Tibial artery (tissue), 4 donors: ENCODE results near the gene SECISBP2.

ENCODE experiments used
- DNase-seq, 2 donors: peaks; one replicate each; pipeline ENCODE4 v3.0.0-alpha.2; 2019
- H3K27ac ChIP-seq, 2 donors: fragments of 200-600 bp; sonication (generic) in 1 of 2; 1 replicate in 1 of 2; 2 replicates in 1 of 2; pipeline ENCODE4 v1.5.1; 2018 to 2019; ENCODE audit warnings: mild to moderate bottlenecking in 1 of 2
- H3K27me3 ChIP-seq, 2 donors: fragments of 200-600 bp; sonication (generic) in 1 of 2; one replicate each; pipeline versions ENCODE4 v1.5.1 to v1.6.0; 2016 to 2019
- H3K36me3 ChIP-seq, 3 donors: fragments of 200-600 bp; sonication (generic) in 2 of 3; one replicate each; pipeline ENCODE4 v1.5.1; 2016 to 2019; ENCODE audit warnings: mild to moderate bottlenecking in 2 of 3
- H3K4me1 ChIP-seq, 4 donors: fragments of 200-600 bp; sonication (generic) in 2 of 4; 1 replicate in 3 of 4; 2 replicates in 1 of 4; pipeline ENCODE4 v1.5.1; 2016 to 2019
- H3K4me3 ChIP-seq, 2 donors: fragments of 200-600 bp; sonication (generic) in 1 of 2; 1 replicate in 1 of 2; 2 replicates in 1 of 2; pipeline ENCODE4 v1.5.1; 2018 to 2019; ENCODE audit warnings: mild to moderate bottlenecking in 2 of 2
- H3K9me3 ChIP-seq, 3 donors: fragments of 200-600 bp; sonication (generic) in 1 of 3; one replicate each; pipeline ENCODE4 v1.5.1; 2016 to 2019
- intact Hi-C: fragments of 100-400 bp; cut with DNase I; formaldehyde crosslinking; loops from one replicate; pipeline ENCODE4 v1.15.0; 2023; ENCODE audit warnings: low total_unique reads
- TF ChIP-seq, protein P1 (sequence below), 2 experiments: fragments of 200-600 bp in 1 of 2; fragments of 450-650 bp in 1 of 2; IDR thresholded peaks; one replicate each; pipeline ENCODE4 v1.5.1; 2017 to 2019; ENCODE audit warnings: antibody characterized with exemption in 2 of 2, mild to moderate bottlenecking in 1 of 2, moderate library complexity in 1 of 2

The SECISBP2 gene

DNA sequence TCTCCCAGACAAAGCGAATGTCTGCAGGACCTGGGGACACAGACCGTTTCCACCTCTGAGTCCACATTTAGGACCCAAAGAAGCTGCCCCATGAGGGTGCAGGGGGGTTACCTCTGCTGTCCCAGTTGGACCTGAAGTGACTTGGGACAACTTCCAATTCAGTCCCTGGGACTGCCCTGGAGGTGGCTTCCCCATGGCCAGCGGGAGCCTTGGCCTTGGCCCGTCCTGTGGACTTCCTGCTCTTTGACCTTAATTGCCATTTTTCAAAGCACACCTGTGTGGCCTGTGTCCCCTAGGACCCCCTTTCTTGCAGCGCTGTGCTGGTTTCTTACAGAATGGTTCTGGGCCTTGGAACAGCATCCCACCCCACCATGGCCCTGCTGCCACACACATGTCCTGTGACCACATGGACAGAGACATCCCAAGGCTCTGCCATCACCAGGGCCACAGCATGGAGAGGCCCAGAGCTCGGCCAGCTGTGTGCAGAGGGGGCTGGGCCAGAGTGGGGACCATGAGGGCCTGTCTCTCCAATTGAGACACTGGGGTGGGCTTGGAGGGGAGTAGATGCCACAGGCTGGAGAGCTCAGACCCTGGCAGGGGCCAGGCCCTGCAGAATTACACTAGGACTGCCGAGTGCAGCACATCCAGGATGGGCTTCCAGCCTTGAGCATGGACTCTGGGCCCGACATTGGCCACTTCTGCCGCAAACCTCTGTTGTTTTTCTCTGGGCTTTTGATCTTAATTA is 45.8 kb downstream of the SECISBP2 start:
- Histone ChIP-seq H3K4me1 (no peaks in the 10 kb centered on the region), H3K4me3 (no peak overlapping the region), H3K27ac (no peak overlapping the region), H3K9me3 (no peaks in the 10 kb centered on the region), H3K27me3 (no peaks in the 10 kb centered on the region), H3K36me3 (peaks cover 26 to 38% (median 33%) of the 10 kb centered on the region in 3 donors)
- peak; percentile 17 to 60 for DNase-seq
- TF ChIP-seq, protein P1, sequence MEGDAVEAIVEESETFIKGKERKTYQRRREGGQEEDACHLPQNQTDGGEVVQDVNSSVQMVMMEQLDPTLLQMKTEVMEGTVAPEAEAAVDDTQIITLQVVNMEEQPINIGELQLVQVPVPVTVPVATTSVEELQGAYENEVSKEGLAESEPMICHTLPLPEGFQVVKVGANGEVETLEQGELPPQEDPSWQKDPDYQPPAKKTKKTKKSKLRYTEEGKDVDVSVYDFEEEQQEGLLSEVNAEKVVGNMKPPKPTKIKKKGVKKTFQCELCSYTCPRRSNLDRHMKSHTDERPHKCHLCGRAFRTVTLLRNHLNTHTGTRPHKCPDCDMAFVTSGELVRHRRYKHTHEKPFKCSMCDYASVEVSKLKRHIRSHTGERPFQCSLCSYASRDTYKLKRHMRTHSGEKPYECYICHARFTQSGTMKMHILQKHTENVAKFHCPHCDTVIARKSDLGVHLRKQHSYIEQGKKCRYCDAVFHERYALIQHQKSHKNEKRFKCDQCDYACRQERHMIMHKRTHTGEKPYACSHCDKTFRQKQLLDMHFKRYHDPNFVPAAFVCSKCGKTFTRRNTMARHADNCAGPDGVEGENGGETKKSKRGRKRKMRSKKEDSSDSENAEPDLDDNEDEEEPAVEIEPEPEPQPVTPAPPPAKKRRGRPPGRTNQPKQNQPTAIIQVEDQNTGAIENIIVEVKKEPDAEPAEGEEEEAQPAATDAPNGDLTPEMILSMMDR (IDR thresholded peaks at IDR 0.05), result no peak
- intact Hi-C loops, result no loop called here

DNA sequence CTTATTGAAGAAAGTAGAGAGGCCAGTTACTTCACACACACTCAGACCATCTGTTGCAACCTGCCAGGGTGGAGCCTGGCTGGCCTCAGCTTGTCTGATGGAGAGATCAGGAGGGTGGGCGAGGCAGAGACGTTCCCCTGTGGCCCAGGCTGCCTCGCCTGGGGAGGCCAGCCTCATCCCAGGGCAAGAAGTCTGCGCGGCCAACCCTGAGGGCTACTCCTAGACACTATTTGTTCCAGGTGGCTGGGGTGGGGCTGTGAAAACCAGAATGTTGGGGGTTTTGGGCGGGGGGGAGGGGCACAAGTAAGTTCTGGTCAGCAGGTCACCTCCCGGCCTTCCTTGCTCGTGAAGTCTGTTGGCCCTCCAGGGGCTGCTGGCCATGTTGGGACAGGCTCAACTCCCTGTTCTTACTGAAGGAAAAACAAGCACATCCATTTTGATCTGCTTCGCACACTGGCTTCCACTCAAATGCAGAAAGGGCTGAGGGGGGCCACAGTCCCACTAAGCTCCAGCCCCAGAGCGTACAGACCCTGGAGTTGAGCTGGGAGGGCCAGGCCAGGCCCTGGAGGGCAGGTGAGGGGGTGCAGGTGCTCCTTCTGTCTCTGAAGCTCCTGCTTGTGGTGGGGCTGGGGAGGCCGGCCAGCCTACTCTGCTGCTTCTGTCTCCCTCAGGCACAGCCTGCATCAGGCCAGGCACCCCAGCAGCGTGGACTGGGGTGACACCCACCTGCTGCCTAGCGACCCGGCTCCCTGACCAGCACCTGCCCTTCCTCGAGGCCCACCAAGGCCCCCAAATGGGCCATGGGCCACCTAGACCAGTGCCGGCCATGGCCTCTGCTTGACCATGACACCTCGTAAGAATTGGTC is 46.6 kb downstream of the SECISBP2 start:
- Histone ChIP-seq H3K27ac (no peak overlapping the region), H3K9me3 (no peaks in the 10 kb centered on the region), H3K4me3 (no peak overlapping the region), H3K36me3 (peaks cover 18 to 32% (median 24%) of the 10 kb centered on the region in 3 donors), H3K4me1 (no peaks in the 10 kb centered on the region), H3K27me3 (no peaks in the 10 kb centered on the region)
- intact Hi-C loops, result no loop called here
- DNase-seq, result peak; percentile 15 to 53
- TF ChIP-seq, protein P1 (IDR thresholded peaks at IDR 0.05), result no peak

- no peak overlapping the region for H3K27ac ChIP-seq
- TF ChIP-seq, protein P1 (IDR thresholded peaks at IDR 0.05), result no peak
- H3K9me3 ChIP-seq, result no peaks in the 10 kb centered on the region
- DNase-seq, result peak in 1 of 2 donors; percentile 11
- H3K4me3 ChIP-seq, result no peak overlapping the region
- H3K4me1 ChIP-seq, result no peaks in the 10 kb centered on the region
- H3K27me3 ChIP-seq, result no peaks in the 10 kb centered on the region
- H3K36me3 ChIP-seq, result peaks cover 12 to 25% (median 18%) of the 10 kb centered on the region in 3 donors
- intact Hi-C loops, result no loop called here
Observed at GRCh38 chr9:89365532-89365912, 47.2 kb downstream of the SECISBP2 start.

DNA sequence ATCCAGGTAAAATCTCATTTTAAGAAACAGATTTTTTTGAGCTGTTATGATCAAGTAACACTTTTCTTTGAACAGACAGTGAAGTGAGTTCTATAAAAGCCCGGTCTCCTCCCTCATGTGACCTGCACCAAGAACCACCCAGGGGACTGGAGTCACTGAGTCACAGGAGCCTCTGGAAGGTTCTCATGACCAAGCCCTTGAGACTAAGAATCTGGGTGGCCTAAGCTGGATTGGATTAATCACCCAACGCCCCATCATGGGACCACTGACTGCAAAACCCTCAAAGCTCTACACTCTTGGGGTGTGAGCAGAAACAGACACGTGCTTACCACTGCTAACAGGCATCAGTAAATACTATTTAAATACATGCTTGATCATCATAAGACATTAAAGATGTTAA is 48.4 kb downstream of the SECISBP2 start:
- no peak overlapping the region for H3K27ac ChIP-seq
- H3K36me3 ChIP-seq, result peaks cover 1 to 13% (median 6%) of the 10 kb centered on the region in 3 donors
- no peaks in the 10 kb centered on the region for H3K9me3 ChIP-seq
- H3K4me1 ChIP-seq, result no peaks in the 10 kb centered on the region
- intact Hi-C loops, result no loop called here
- no peaks in the 10 kb centered on the region for H3K27me3 ChIP-seq
- no peak overlapping the region for H3K4me3 ChIP-seq
- TF ChIP-seq, protein P1 (IDR thresholded peaks at IDR 0.05), result no peak
- peak in 1 of 2 donors; percentile 3 for DNase-seq

DNA sequence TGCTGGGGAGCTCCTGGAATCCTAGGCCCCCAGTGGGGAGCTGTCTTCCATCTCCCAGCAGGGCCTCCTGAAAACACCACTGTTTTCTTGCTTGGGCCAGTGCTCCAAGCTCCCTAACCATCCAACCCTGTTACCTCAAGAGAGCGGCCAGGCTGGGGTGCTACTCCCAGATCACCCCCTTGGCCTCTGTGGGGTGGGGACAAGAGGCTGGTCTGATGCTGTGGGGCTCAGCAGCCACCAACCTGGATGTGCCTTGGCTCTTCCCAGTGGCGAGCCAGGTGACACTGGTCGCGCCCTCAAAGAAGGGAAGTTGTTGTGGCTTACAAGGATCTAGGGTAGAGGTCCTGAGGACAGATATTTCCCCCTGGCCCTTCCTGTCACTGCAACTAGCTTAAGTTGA is 49.0 kb downstream of the SECISBP2 start:
- H3K27ac ChIP-seq, result no peak overlapping the region
- H3K4me1 ChIP-seq, result no peaks in the 10 kb centered on the region
- peaks cover 0 to 8% (median under 1%) of the 10 kb centered on the region in 3 donors for H3K36me3 ChIP-seq
- H3K4me3 ChIP-seq, result no peak overlapping the region
- H3K27me3 ChIP-seq, result no peaks in the 10 kb centered on the region
- H3K9me3 ChIP-seq, result no peaks in the 10 kb centered on the region
- TF ChIP-seq, protein P1 (IDR thresholded peaks at IDR 0.05), result no peak
- DNase-seq, result peak in 1 of 2 donors; percentile 28
- intact Hi-C loops, result no loop called here
